Activated naive CD8-positive, alpha-beta T cell (primary cell): ENCODE measurements around the gene RRP1.

ENCODE experiments used
- H3K27ac Mint-ChIP-seq: one replicate; pipeline ENCODE4 v1.8.0; 2021; ENCODE audit warnings: mixed read lengths
- H3K27me3 Mint-ChIP-seq: one replicate; pipeline ENCODE4 v1.8.0; 2021; ENCODE audit warnings: mixed read lengths
- H3K36me3 Mint-ChIP-seq: one replicate; pipeline ENCODE4 v1.8.0; 2021; ENCODE audit warnings: mixed read lengths
- H3K4me1 Mint-ChIP-seq: one replicate; pipeline ENCODE4 v1.8.0; 2021; ENCODE audit warnings: low read depth, mixed read lengths
- H3K4me3 Mint-ChIP-seq: one replicate; pipeline ENCODE4 v1.8.0; 2021; ENCODE audit warnings: mild to moderate bottlenecking, mixed read lengths
- H3K9me3 Mint-ChIP-seq: one replicate; pipeline ENCODE4 v1.8.0; 2021; ENCODE audit warnings: low read depth, mixed read lengths

The RRP1 gene, protein sequence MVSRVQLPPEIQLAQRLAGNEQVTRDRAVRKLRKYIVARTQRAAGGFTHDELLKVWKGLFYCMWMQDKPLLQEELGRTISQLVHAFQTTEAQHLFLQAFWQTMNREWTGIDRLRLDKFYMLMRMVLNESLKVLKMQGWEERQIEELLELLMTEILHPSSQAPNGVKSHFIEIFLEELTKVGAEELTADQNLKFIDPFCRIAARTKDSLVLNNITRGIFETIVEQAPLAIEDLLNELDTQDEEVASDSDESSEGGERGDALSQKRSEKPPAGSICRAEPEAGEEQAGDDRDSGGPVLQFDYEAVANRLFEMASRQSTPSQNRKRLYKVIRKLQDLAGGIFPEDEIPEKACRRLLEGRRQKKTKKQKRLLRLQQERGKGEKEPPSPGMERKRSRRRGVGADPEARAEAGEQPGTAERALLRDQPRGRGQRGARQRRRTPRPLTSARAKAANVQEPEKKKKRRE

DNA sequence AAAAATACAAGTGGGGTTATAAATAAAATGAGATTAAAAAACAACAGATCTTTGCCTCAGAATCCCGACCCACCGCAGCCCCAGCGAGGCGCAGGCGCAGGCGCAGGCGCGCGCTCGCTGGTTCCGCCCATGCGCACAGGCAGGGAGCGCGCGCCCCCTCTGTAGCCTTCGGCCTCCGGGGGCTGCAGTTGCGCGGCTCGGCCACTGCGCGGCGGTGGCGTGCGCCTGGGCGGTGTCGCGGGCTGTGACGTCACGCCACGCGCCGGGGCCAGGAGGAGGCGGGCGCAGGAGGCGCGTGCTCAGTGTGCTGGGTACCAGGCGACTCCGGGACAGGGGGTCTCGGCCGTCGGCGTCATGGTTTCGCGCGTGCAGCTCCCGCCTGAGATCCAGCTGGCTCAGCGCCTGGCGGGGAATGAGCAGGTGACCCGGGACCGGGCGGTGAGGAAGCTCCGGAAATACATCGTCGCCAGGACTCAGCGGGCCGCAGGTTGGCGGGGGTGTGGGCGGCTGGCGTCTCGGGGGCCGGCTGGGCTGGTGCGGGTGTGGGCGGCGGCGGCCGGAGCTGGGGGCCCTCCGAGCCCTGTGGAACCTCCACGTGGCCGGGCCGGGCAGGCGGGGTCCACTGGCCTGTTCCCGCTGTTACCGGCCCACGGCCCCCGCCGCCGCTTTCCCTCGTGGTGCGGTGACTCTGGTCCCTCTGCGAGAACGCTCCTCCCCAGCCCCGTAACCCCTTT lies at the start of gene RRP1:
TSS of gene RRP1 (plus strand) at position 302 of the 734 bp plus-strand sequence. CDS start at position 355, 53 bp downstream.
- peak within 1 kb of the TSS; percentile 98 for H3K4me3 Mint-ChIP-seq
- peaks cover 4% of the 10 kb centered on the region for H3K36me3 Mint-ChIP-seq
- H3K27me3 Mint-ChIP-seq: no peaks in the 10 kb centered on the region
- no peaks in the 10 kb centered on the region for H3K9me3 Mint-ChIP-seq
- H3K27ac Mint-ChIP-seq: peak within 1 kb of the TSS; percentile 95
- H3K4me1 Mint-ChIP-seq: peaks cover 27% of the 10 kb centered on the region

DNA sequence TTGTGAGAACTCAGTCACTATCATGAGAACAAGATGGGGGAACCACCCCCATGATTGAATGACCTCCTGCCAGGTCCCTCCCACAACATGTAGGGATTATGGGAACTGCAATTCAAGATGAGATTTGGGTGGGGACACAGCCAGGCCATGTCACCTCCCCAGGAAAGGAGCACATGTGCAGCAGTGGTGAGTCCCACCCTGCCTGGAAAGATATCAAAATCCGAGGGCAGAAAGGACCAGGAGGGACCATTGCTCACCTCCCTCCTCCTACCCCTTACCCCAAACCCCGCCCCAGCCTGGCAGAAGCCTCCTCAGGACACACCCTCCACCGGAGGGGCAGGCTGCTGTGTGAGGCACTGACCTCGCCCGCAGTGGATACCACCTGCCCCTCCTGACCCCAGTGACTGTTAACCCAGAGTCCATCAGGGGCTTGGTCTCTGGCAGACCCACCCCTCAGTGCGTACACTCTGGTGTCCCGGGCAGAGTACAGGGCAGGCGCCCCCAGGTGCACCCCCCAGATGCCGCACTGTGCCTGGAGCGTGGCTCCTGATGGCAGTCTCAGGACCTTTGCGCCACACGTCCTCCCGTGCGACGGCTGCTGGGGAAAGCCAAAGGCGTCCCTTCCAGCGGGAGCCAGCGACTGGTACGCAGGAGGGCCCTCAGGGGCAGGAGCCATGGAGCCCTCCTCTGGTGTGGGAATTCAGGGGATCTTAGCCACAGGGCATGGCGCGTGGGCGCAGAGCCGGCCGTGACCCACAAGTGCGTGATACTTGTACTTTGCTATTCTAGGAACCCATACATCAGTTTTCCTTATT lies 49.5 kb upstream of the RRP1 start:
- Mint-ChIP-seq H3K9me3 (no peaks in the 10 kb centered on the region), H3K27ac (no peak overlapping the region), H3K4me1 (peaks cover 7% of the 10 kb centered on the region), H3K4me3 (no peak overlapping the region), H3K36me3 (peaks cover 6% of the 10 kb centered on the region), H3K27me3 (no peaks in the 10 kb centered on the region)

DNA sequence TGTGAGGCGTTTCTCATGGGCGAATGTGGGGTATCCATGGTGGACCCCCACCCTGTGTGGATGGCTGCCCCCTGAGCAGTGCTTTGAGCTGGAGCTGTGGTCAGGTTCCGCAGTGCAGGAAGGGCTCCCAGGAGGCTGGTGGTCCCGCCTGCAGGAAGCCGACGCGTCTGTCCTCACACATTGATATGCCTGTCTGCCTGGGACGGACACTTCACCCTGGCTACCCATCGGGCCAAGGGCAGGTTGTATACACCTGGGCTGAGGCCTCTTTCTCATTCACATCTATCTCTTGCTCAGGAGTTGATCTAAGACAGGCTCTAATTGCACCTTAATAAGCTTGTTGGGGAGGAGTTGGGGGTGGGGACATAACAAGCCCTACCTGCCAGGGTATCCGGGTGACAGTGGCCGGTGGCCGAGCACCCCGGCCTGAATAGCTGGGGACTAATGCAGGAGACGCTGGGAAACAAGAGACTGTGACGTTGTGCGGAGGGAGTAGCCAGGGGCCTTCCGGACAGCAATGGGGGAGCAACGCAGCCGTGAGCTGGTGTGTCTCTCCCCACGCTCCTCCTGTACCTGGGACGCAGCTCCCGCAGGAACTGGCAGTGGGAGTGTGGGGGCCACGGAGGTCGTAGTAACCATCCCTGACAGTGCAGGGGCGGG lies 48.8 kb upstream of the RRP1 start:
- no peak overlapping the region for H3K27ac Mint-ChIP-seq
- peaks cover 7% of the 10 kb centered on the region for H3K36me3 Mint-ChIP-seq
- H3K27me3 Mint-ChIP-seq: no peaks in the 10 kb centered on the region
- H3K4me3 Mint-ChIP-seq: no peak overlapping the region
- peaks cover 5% of the 10 kb centered on the region for H3K4me1 Mint-ChIP-seq
- no peaks in the 10 kb centered on the region for H3K9me3 Mint-ChIP-seq

DNA sequence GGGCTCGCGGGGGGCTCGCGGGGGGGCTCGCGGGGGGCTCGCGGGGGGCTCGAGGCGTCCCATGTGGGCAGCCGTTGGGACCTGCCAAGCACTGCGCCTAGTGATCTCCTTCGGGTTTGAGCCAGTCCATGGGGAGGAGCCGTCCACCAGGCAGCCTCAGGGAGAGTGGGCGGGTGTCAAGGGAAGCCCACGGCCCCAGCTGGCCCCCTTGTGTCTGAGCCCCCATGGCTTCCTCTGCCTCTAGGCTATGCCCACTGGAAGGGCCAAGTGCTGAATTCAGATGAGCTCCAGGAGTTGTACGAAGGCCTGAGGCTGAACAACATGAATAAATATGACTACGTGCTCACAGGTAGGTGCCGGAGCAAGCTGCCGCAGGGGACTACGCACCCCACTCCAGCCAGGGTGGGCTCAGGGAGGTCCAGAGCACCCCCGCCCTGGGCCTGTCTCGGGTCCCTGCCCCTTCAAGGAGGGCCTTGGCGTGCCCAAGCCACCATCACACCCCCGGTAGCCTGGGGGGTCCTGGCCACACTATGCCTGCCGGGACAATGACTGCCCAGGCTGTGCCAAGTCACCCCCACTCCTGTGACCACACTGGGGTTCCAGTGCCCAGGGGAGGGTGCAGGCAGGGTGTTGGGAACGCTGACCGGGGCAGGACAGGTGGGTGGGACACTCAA lies 47.8 kb upstream of the RRP1 start:
- H3K9me3 Mint-ChIP-seq: no peaks in the 10 kb centered on the region
- peaks cover 5% of the 10 kb centered on the region for H3K4me1 Mint-ChIP-seq
- no peak overlapping the region for H3K4me3 Mint-ChIP-seq
- no peak overlapping the region for H3K27ac Mint-ChIP-seq
- H3K27me3 Mint-ChIP-seq: no peaks in the 10 kb centered on the region
- H3K36me3 Mint-ChIP-seq: peaks cover 7% of the 10 kb centered on the region

DNA sequence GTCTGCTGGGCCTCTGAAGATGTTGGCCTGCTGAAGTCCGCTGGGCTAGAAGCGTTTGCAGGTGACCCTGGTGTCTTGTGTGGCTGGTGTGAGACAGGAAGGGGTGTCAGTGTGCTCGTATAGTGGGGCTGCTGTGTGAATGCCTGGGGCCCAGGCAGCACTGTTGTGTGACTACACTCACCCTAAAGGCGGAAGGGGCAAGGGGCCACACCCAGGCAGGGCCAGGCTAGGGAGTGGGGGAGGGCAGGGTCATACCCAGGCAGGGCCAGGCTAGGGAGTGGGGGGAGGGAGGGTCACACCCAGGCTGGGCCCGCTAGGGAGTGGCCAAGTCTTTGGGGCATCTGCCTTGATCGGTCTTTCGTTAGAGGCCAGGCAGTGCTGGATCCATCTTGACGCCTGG lies 45.4 kb upstream of the RRP1 start:
- Mint-ChIP-seq H3K27ac (no peak overlapping the region), H3K36me3 (peaks cover 6% of the 10 kb centered on the region), H3K27me3 (no peaks in the 10 kb centered on the region), H3K4me3 (no peak overlapping the region), H3K9me3 (no peaks in the 10 kb centered on the region), H3K4me1 (peaks cover 5% of the 10 kb centered on the region)

DNA sequence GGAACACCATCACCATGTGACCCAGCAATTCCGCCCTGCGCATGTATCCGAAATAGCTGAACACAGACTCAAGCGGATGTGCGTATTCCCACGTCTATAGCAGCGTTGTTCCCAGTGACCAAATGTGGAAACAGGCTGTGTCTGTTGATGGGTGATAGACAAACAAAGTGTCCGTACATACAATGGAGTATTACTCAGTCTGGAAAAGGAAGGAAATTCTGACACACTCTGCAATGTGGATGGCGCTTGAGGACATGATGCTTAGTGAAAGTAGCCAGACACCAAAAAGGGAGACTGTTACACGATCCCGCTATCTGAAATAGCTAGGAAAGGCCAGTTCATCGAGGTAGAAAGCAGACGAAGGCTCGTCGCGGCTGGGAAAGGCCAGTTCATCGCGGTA lies 44.7 kb upstream of the RRP1 start:
- peaks cover 6% of the 10 kb centered on the region for H3K36me3 Mint-ChIP-seq
- H3K27ac Mint-ChIP-seq: no peak overlapping the region
- no peaks in the 10 kb centered on the region for H3K27me3 Mint-ChIP-seq
- H3K4me3 Mint-ChIP-seq: no peak overlapping the region
- H3K4me1 Mint-ChIP-seq: peaks cover 5% of the 10 kb centered on the region
- no peaks in the 10 kb centered on the region for H3K9me3 Mint-ChIP-seq

DNA sequence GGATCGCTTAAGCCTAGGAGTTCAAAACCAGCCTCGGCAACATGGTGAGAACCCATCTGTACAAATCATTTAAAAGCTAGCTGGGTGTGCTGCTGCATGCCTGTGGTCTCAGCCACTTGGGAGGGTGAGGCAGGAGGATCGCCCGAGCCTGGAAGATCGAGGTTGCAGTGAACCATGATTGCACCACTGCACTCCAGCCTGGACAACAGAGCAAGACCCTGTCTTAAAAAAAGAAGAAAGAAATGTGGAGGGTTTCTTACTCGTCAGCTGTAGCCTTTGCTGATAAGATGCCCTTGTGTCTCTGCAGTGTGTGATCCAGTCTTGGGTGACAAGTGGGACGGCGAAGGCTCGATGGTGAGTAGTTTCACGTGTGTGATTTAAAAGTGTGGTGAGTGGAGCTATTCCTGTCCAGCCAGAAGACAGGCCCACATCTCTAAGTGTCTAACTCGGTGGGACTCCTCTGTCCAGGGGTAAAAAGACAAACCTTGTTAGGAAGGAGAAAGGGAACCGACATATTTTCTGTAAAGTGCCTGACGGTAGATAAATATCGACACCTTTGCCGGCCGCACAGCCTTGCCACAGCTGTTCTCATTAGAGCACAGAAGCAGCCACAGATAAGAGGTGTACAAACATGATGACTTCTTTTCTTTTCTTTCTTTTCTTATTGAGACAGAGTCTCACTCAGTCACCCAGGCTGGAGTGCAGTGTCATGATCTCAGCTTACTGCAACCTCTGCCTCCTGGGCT lies 43.4 kb upstream of the RRP1 start:
- Mint-ChIP-seq H3K36me3 (peaks cover 4% of the 10 kb centered on the region), H3K9me3 (no peaks in the 10 kb centered on the region), H3K4me3 (no peak overlapping the region), H3K4me1 (peaks cover 2% of the 10 kb centered on the region), H3K27me3 (no peaks in the 10 kb centered on the region), H3K27ac (no peak overlapping the region)

DNA sequence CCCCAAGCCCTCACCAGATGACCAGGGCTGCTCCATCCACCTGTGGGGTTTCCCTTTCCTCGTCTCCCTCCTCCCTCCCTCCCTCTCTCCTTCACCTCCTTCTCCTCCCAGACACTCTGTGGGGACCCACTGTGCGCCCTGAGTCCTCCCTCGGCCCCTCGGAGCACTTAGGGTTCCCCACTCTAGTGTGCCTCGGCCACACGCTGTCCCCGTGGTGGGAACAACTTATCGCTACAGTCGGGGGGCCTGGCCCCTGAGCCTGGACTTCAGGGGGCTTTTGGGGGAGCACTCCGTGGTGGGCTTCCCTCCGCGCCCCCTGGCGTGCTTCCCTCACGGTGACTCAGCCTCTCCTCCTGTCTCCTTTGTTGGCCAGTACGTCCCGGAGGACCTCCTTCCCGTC lies 40.8 kb upstream of the RRP1 start:
- Mint-ChIP-seq H3K4me3 (no peak overlapping the region), H3K9me3 (no peaks in the 10 kb centered on the region), H3K27ac (no peak overlapping the region), H3K4me1 (peaks cover 2% of the 10 kb centered on the region), H3K27me3 (no peaks in the 10 kb centered on the region), H3K36me3 (peaks cover 4% of the 10 kb centered on the region)

DNA sequence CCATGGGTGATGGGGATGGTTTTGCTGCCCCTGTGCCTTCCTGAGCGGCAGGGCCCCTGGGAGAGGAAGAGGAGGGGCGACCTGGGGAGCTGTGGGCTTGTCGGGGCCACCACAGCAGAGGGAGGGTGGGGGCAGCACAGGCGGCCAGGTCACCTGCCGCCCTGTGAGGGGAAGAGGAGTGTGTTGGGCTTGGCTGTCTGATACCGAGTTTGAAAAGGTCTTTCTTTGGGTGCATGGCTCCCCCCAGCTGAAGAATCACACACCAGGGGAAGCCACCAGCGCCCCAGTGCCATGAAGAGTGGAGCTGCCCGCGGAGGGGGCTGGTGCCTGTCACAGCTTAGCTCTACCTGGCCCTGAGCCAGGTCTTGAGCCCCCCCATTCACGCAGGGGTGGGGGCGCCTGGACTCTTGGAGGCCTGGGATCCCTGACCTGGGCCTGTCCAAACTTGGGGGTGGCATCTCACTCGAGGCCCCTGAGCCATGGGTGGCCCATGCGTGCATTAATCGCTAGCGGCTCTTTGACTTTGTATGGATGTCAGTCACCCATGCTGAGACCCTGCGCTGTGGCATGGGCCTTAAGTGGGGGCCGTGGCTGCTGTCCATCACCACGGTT lies 39.6 kb upstream of the RRP1 start:
- Mint-ChIP-seq H3K9me3 (no peaks in the 10 kb centered on the region), H3K27me3 (no peaks in the 10 kb centered on the region), H3K4me1 (peaks cover 2% of the 10 kb centered on the region), H3K27ac (no peak overlapping the region), H3K4me3 (no peak overlapping the region), H3K36me3 (peaks cover 4% of the 10 kb centered on the region)

DNA sequence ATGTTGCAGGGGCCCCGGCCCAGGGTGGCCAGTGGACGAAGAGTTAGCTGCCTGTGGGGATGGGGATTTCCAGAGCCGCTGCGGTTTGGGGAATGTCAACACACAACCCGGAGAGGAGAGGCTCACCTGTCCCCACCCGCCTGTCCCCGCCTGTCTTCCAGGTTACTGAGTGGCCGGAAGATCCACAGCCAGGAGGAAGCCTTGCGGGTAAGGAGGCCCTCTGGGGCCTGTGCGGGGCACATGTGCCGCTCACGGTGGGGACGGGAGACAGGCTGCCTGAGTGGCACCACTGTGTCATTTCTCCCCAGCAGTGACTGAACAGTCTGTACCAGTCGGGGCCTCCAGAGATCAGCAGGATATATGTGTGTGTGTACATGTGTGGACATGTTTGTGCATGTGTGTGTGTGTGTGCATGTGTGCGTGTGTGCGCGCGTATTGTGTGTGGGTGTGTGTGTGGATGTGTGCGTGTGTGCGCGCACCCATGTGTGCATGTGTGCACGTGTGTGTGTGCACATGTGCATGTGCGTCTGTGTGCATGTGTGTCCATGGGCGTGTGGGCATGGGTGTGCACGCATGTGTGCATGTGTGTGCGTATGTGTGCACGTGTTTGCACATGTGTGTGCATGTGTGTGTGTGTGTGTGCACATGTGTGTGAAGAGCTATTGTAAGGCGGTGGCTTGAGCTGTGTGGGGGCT lies 38.9 kb upstream of the RRP1 start:
- H3K36me3 Mint-ChIP-seq: peaks cover 2% of the 10 kb centered on the region
- peaks cover 2% of the 10 kb centered on the region for H3K4me1 Mint-ChIP-seq
- H3K4me3 Mint-ChIP-seq: no peak overlapping the region
- H3K27me3 Mint-ChIP-seq: no peaks in the 10 kb centered on the region
- no peaks in the 10 kb centered on the region for H3K9me3 Mint-ChIP-seq
- H3K27ac Mint-ChIP-seq: no peak overlapping the region

DNA sequence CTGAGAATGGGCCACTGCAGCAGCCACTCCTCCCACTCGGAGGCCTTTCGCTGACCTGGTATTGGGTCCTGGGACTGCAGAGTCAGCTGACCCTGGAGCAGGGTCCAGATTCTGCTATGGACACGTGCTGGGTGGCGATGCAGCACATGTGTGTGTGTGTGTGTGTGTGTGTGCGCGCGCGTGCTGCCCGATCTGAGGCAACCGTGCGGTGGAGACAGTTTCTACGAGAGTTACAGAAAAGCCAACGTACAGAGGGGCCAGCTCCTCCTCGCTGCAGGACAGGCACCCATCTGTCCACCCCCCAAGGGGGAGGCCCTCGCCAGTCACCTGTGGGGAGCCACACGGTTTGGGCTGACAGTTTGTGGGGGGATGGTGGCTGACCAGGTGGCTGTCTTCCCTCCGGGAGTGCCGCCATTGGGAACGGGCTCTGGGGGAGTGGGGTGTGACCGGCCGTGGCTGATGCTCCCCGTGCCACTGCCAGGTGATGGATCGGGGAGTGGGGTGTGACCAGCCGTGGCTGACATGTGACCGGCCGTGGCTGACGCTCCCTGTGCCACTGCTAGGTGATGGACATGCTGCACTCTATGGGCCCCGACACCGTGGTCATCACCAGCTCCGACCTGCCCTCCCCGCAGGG lies 37.3 kb upstream of the RRP1 start:
- Mint-ChIP-seq H3K4me1 (peaks cover 2% of the 10 kb centered on the region), H3K27me3 (no peaks in the 10 kb centered on the region), H3K36me3 (peaks cover 2% of the 10 kb centered on the region), H3K4me3 (no peak overlapping the region), H3K27ac (no peak overlapping the region), H3K9me3 (no peaks in the 10 kb centered on the region)

DNA sequence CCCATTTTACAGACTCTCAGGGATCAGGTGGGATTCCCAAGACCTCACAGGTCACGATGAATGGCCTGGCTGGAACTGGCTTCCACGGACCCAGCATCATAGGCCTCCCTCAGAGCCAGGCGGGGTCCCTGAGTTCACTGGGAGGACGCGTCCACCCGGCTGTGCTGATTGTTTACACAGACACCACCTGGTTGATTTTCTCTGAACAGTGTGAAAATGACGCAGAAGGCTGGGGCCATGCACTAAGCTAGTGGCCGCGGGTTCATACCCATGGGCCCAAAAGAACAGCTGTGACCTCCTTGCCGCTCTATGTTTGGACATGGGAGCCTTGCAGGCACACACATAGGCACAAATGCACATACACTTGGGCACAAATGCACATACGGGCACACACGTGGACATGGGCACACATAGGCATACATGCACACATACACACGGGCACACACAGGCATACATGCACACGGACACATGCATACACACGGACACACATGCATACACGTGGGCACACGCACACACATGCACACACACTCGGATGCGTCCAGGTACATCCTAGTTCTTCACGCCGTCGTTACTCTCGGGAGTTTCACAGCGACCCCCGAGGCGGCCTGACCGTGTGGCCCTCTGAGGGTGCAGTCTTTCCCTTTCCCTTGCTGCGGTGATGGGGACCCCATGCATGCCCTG lies 36.5 kb upstream of the RRP1 start:
- Mint-ChIP-seq H3K4me1 (peaks cover 2% of the 10 kb centered on the region), H3K4me3 (no peak overlapping the region), H3K36me3 (peaks cover 2% of the 10 kb centered on the region), H3K9me3 (no peaks in the 10 kb centered on the region), H3K27me3 (no peaks in the 10 kb centered on the region), H3K27ac (no peak overlapping the region)
